Measurements from ENCODE around the gene GNAT1. TPM values are rescaled to one million over a fixed set of nuclear protein-coding genes. Genes with fewer than 3 reads are reported as not detected.

GNAT1 gene
- total RNA-seq (not detected), polyA plus RNA-seq (not detected)

DNA sequence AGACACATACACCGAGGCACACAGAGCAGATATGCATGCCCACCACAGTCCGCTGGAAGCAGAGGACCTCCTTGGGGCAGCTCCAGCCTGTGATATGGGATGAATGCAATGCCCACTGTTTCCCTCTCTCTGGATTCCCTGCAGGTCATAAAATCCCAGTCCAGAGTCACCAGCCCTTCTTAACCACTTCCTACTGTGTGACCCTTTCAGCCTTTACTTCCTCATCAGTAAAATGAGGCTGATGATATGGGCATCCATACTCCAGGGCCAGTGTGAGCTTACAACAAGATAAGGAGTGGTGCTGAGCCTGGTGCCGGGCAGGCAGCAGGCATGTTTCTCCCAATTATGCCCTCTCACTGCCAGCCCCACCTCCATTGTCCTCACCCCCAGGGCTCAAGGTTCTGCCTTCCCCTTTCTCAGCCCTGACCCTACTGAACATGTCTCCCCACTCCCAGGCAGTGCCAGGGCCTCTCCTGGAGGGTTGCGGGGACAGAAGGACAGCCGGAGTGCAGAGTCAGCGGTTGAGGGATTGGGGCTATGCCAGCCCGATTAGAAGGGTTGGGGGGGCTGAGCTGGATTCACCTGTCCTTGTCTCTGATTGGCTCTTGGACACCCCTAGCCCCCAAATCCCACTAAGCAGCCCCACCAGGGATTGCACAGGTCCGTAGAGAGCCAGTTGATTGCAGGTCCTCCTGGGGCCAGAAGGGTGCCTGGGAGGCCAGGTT is at the start of gene GNAT1:
GNAT1 (plus strand) TSS at position 675 of the 725 bp plus-strand sequence. CDS start 116 bp downstream, outside the sequence.
- Histone ChIP-seq H3K4me3 (no peak within 1 kb of the TSS), H3K9me3 (no peaks in the 10 kb centered on the region), H3K27ac (no peak within 1 kb of the TSS), H3K4me1 (peaks cover 0 to 19% (median 5%) of the 10 kb centered on the region in 3 donors), H3K36me3 (no peaks in the 10 kb centered on the region), H3K27me3 (peaks cover 0 to 7% (median 0%) of the 10 kb centered on the region in 4 donors)
- TF ChIP-seq, protein P1, sequence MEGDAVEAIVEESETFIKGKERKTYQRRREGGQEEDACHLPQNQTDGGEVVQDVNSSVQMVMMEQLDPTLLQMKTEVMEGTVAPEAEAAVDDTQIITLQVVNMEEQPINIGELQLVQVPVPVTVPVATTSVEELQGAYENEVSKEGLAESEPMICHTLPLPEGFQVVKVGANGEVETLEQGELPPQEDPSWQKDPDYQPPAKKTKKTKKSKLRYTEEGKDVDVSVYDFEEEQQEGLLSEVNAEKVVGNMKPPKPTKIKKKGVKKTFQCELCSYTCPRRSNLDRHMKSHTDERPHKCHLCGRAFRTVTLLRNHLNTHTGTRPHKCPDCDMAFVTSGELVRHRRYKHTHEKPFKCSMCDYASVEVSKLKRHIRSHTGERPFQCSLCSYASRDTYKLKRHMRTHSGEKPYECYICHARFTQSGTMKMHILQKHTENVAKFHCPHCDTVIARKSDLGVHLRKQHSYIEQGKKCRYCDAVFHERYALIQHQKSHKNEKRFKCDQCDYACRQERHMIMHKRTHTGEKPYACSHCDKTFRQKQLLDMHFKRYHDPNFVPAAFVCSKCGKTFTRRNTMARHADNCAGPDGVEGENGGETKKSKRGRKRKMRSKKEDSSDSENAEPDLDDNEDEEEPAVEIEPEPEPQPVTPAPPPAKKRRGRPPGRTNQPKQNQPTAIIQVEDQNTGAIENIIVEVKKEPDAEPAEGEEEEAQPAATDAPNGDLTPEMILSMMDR (IDR thresholded peaks at IDR 0.05), result no peak
- FAIRE-seq, result no peak
- peak in 1 of 6 donors; percentile 39 for DNase-seq
- ATAC-seq, result no peak
- intact Hi-C loops (cut with DNase I), result loop anchor here in 1 of 3 donors (5.0 kb wide), 1 partner anchor 81 kb away; no protein-coding TSS in a partner anchor
- WGBS, 2 donors, result 63 to 65% methylated on average over 8 of the region's 8 CpGs

DNA sequence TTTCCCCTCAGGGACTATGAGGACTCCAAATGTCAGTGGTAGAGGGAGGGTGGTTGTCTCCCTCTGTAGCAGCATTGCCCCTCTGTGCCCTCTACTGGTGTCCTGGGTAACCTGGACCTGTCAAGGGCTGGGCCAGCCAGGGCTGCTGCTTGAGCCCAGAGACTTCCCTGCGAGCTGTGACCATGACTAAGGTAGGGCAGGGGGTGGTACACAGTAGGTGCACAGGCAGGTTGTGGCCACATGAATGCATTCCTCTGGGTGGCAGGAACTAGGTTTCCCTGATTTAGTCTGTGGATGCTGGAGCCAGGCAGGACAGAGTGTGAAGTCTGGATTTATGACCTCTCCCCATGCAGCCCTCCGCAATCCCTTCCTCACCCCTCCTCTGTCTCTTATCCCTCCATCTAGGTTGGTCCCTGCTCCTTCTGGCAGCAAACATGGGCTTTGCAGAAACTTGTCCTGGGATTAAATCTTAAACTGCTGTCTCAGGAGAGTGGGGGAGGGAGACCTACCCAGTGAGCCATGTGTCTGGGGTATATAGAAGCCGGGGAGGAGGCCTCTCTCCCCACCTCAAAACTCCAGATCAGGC is 45.0 kb upstream of the GNAT1 start:
- DNase-seq (no peak), FAIRE-seq (no peak), ATAC-seq (no peak)
- H3K4me3 ChIP-seq, result no peak overlapping the region
- H3K4me1 ChIP-seq, result no peaks in the 10 kb centered on the region
- WGBS, 2 donors, result 89 to 98% methylated on average over 3 of the region's 3 CpGs
- no peak overlapping the region for H3K27ac ChIP-seq
- intact Hi-C loops (cut with DNase I), result no loop called here
- H3K9me3 ChIP-seq, result no peaks in the 10 kb centered on the region
- H3K36me3 ChIP-seq, result no peaks in the 10 kb centered on the region
- no peaks in the 10 kb centered on the region for H3K27me3 ChIP-seq
- TF ChIP-seq, protein P1 (IDR thresholded peaks at IDR 0.05), result no peak

DNA sequence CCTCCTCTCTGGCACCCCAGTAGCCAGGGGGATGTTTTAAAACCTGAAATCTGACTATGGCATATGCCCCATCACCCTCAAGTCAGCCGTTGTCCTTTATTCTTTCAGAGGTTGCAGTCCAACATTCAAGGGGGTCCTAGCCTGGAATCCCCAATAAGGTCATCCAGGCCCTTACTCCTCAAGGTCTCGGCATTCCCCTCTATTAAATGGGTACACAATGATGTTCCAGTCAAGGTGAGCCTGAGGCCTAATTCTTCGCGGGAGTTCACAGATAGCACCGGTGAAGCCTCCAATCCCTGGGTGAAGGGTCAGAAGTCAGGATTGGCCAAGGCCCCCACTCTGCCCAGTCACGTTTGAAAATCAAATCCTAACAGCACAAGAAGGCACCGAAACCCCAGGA is 44.4 kb upstream of the GNAT1 start:
- H3K4me3 ChIP-seq, result no peak overlapping the region
- 79 to 84% methylated on average over 7 of the region's 7 CpGs for WGBS, 2 donors
- no peaks in the 10 kb centered on the region for H3K27me3 ChIP-seq
- intact Hi-C loops (cut with DNase I), result no loop called here
- H3K4me1 ChIP-seq, result no peaks in the 10 kb centered on the region
- H3K36me3 ChIP-seq, result no peaks in the 10 kb centered on the region
- no peak for FAIRE-seq
- H3K9me3 ChIP-seq, result no peaks in the 10 kb centered on the region
- ATAC-seq, result no peak
- no peak overlapping the region for H3K27ac ChIP-seq
- TF ChIP-seq, protein P1 (IDR thresholded peaks at IDR 0.05), result no peak
- no peak for DNase-seq

DNA sequence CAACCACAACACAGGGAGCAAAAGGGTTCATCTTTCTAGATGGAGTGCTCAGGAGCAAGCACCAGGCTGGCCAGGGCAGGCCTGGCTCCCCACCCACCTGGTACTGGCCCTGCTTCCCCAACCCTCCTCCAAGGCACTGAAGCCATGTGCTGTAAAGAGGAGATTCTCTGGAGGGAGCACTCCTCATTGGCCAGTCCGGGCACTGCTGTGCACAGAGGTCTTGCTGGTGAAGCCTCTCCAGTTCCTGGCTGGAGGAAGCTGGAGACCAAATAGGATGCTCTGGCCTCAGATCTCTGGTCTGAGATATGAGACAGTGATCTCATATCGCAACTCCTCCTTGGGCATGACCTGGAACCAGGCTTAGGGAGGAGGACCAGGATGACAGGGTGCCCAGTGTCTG is 44.0 kb upstream of the GNAT1 start:
- intact Hi-C loops (cut with DNase I), result no loop called here
- no peak overlapping the region for H3K4me3 ChIP-seq
- H3K27ac ChIP-seq, result no peak overlapping the region
- H3K36me3 ChIP-seq, result no peaks in the 10 kb centered on the region
- no peak for FAIRE-seq
- 81 to 84% methylated on average over 2 of the region's 2 CpGs for whole genome bisulfite sequencing, 2 donors
- no peak for ATAC-seq
- H3K4me1 ChIP-seq, result no peaks in the 10 kb centered on the region
- no peaks in the 10 kb centered on the region for H3K27me3 ChIP-seq
- DNase-seq, result no peak
- no peaks in the 10 kb centered on the region for H3K9me3 ChIP-seq
- TF ChIP-seq, protein P1 (IDR thresholded peaks at IDR 0.05), result no peak

DNA sequence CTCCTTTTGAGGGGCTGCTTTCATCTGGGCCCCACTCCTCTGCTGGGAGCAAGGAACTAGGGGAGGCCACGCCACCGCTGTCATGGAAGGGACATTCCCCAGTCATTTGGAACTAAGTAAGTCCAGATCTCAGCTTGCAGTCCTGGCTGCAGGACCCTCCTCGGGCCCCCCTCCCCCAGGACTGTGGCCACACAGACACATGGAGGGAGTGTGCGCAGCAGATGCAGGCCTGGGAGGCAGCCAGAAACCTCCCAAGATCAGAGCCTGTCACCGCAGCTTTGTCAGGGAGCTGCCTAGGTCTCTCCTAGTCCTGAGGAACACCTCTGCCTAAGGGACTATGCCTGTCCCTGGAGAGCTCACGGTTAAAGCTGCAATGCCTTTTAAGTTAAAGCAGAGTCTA is 43.5 kb upstream of the GNAT1 start:
- WGBS, 2 donors, result 65 to 70% methylated on average over 6 of the region's 6 CpGs
- FAIRE-seq (no peak), DNase-seq (no peak), ATAC-seq (no peak)
- H3K4me1 ChIP-seq, result no peaks in the 10 kb centered on the region
- no peaks in the 10 kb centered on the region for H3K27me3 ChIP-seq
- H3K27ac ChIP-seq, result no peak overlapping the region
- intact Hi-C loops (cut with DNase I), result no loop called here
- no peaks in the 10 kb centered on the region for H3K9me3 ChIP-seq
- H3K4me3 ChIP-seq, result no peak overlapping the region
- no peaks in the 10 kb centered on the region for H3K36me3 ChIP-seq
- TF ChIP-seq, protein P1 (IDR thresholded peaks at IDR 0.05), result no peak

All from pancreas (tissue), 10 donors.